Sigmoid colon (tissue), 3 donors: ENCODE data around the gene FHL2.

ENCODE experiments used
- POLR2A ChIP-seq, 2 donors: fragments of 450-650 bp; IDR thresholded peaks; one replicate each; pipeline ENCODE4 v1.6.1; 2016; ENCODE audit warnings: antibody characterized with exemption in 2 of 2, mild to moderate bottlenecking in 2 of 2, moderate library complexity in 2 of 2
- TF ChIP-seq, protein P1 (sequence below), 4 experiments: fragments of 450-650 bp in 3 of 4; fragments of 200-600 bp in 1 of 4; IDR thresholded peaks; one replicate each; pipeline ENCODE4 v1.5.1; 2016 to 2019; ENCODE audit warnings: antibody characterized with exemption in 4 of 4, mild to moderate bottlenecking in 3 of 4, moderate library complexity in 2 of 4

- no peak for TF ChIP-seq POLR2A (IDR thresholded peaks at IDR 0.05)
- TF ChIP-seq, protein P1, sequence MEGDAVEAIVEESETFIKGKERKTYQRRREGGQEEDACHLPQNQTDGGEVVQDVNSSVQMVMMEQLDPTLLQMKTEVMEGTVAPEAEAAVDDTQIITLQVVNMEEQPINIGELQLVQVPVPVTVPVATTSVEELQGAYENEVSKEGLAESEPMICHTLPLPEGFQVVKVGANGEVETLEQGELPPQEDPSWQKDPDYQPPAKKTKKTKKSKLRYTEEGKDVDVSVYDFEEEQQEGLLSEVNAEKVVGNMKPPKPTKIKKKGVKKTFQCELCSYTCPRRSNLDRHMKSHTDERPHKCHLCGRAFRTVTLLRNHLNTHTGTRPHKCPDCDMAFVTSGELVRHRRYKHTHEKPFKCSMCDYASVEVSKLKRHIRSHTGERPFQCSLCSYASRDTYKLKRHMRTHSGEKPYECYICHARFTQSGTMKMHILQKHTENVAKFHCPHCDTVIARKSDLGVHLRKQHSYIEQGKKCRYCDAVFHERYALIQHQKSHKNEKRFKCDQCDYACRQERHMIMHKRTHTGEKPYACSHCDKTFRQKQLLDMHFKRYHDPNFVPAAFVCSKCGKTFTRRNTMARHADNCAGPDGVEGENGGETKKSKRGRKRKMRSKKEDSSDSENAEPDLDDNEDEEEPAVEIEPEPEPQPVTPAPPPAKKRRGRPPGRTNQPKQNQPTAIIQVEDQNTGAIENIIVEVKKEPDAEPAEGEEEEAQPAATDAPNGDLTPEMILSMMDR (IDR thresholded peaks at IDR 0.05) = no peak
These were observed 39.5 kb upstream of the FHL2 start for GRCh38 chr2:105438104-105438929.
